HG03342 (cell line): Measurements from ENCODE around the gene ULK2.
"Not testable (repeated sequence)": the region's sequence is repeated elsewhere in the genome, so short reads cannot be mapped to it uniquely, and the experiment has no call there.

ENCODE experiments used
- ATAC-seq: cut with Tn5 transposase; IDR thresholded peaks from one replicate; pipeline ENCODE4 v1.9.1; 2021; ENCODE audit warnings: mild to moderate bottlenecking, moderate library complexity; ENCODE audit not compliant: unreplicated experiment

The ULK2 gene

GRCh38 chr17:19769946-19770652, 97.6 kb downstream of the ULK2 start:
- no peak for ATAC-seq

DNA sequence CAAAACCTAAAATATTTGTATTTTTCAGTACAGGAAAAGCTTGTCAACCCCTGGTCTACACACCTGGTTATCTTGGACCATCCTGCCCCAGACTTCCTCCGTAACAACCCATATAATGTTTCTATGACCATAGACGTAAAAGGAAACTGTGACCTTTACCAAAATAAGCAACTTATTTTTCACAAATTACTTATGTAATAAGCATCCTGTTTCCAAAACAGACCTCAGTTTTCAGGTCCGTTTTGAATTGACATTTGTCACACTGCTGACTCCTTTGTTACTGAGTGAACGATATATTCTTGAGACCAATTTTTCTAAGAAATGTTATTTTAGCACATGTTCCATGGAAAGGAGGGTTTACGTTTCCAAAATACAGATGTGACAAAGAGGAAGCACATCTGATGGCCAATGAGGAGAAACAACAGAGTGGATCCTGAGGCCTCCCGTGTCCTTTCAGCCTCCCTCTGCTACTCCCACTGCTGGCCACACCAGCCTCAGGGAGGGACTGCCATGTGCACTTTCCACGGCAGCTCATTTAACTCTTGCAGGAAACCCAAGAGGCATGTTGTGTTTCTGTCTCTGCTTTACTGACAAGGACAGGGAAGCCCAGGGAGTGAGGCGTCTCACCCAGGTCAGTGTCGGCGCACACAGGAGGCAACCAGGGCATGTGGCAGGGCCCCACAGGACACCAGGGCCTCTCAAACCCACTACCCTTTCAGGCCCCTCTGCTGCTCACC, 99.5 kb downstream of the ULK2 start:
- no peak for ATAC-seq

DNA sequence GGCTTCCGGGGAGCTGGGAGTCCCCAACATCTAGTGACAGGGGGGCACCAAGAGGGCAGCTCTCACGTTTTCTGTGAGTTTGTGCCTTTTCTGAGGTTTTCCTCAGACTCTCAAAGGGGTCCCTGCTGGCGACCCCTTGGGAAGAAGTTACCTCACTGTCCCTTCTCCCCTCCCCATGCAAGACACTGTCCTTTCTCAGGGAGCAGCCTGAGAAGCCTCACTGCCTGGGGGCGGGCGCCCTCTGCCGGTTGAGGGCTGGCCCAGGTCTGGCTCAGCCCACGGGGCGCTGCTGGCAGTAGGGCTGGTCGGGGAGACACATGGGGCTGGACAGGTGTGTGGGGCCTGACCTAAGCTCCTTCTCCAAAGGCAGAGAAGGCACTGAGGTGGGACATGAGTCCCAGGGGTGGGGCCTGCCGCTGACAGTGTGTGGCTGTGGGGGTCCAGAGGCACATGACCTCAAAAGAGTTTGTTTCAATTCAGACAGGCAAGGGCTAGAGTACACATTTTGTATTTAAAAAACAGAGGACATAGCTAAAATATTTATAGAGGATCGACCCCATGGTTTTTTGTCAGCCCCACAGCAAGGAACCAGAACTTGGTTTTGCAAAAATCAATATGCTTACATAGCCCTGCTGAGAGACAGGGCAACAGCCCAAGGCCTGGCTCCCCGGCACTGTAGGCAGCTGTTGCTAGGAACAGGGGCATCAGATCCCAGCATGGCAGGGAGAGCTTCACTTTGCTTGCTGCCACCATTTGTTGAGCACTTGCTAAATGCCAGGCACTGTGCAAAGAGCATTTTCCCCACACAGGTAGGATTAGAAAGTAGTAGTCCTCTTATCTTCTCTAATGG, 101.1 kb downstream of the ULK2 start:
- no peak for ATAC-seq

DNA sequence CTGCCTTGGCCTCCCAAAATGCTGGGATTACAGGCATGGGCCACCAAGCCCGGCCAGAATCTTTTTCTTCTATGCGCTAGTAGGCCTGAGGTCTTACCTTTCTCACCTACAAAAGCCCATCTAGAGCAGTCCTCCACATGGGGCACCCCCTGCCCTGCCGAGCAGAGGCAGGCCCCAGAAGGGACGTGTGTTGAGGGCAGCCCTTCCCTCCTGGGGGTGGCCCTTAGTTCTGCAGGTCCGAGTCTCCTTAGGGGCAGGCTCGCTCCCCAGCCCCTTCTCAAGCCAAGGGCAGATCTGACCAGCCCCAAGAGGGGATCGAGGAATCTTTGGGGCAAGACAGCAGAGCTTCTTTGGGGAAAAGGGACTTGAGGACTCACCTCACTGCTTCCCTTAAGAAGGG, 101.7 kb downstream of the ULK2 start:
- ATAC-seq = no peak

GRCh38 chr17:19763991-19764390, 103.7 kb downstream of the ULK2 start:
- not testable (repeated sequence) for ATAC-seq

- ATAC-seq = no peak
These were observed 104.3 kb downstream of the ULK2 start for GRCh38 chr17:19763416-19763815.

- no peak for ATAC-seq
These were observed 105.2 kb downstream of the ULK2 start for GRCh38 chr17:19762515-19762961.

DNA sequence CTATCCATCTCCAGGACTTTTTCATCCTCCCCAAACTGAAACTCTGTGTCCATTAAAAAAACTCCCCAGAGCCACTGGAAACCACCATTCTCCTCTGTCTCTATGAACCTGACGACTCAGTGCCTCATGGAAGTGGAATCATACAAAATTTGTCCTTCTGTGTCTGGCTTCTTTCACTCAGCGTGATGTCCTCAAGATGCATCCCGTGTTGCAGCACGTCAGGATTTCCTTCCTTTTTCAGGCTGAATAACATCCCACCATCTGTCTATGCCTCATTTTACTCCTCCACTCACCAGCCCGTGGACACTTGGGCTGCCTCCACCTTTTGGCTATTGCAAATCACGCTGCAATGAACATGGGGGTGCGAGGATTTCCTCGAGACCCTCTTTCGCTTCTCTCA, 107.0 kb downstream of the ULK2 start:
- no peak for ATAC-seq

DNA sequence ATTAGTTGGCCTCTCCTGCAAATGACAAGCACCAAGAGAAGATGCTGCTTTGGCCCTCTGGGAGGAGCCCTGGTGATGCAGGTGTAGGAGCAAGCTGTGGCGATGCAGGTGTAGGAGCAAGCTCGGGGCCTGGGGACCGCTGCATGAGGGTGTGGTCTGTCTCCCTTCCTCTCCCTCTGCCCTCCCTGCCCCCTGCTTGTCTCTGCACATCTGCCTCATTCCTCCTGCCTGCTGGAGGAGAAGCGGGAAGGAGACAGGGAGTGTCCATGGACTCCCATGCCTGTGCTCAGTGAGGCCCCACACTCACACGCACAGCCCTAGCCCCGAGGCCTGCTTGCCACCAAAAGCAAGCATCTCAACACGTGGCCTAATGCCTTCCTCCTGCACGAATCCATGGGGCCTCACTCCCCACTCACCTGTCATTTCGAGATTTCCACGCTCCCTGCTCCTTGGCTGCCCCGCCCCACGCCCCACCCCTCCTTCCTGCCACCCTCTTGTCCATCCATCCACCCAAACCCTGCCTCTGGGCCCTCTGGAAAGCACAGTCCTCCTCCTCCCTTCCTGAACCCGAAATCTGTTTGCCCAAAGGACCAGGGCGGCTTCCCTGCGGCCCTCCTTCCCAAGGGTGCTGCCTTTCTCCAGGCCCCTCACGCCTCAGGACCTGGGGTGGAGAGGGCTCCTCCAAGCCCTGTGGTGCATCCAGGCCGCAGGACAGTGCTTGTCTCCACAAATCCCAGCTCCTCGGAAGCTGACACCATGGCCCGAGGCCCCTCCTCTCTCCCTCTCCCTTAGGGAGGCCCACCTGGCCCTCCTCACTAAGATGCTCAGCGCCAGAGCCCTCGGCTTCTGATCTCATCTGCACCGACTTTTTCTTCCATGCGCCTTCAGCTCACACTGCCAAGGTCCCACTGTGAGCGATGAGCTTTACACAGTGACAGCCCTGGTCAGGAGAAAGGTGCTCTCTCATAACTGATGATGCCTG, 107.9 kb downstream of the ULK2 start:
- no peak for ATAC-seq

DNA sequence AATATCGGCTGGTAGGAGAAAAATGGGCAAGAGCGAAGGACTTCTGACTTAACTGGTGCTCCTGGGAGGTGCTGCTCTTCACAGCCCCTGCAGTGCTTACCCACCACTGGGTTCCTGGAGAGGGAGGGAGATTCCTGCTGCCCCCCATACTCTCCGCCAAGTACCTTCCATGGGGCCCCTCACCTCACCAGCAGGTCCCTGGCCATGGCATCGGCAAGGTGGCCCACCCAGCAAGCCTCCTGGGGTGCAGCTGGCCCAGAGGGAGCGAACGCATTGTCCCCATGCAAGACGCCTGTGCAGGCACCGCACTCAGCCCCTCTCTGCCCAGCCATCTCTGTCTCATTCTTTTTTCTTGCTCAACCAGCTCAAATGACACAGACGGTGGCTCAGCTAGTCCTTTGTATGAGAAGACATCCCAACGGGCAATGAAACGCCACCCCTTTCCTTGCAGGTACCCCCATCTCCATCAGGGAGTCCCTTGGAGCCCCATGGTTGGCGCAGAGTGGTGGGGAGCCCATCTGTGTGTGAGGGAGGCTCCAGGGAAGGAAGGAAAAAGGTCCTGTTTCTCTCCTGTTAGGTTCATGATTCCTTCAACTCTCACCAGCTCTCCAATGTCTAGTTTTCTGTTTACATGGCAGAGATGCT, 110.1 kb downstream of the ULK2 start:
- ATAC-seq = no peak

DNA sequence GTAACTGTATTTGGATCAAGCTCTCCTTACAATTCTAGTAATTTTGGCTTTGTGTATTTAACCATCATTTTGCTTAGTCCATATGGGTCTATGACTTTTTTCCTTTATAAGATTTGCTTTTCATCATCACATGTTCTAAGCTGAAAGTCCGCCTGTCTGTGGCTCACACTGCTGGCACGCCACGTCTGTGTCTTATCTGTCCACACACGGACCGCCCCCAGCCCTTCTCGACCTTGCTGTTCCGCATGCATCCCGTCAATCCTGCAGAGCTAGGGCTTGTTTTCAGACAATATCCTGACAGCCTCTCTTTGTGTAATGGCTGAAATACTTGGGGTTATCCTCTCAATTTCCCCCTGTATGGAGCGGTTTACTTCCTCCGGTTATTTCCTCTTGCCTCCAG, 111.2 kb downstream of the ULK2 start:
- ATAC-seq = no peak

DNA sequence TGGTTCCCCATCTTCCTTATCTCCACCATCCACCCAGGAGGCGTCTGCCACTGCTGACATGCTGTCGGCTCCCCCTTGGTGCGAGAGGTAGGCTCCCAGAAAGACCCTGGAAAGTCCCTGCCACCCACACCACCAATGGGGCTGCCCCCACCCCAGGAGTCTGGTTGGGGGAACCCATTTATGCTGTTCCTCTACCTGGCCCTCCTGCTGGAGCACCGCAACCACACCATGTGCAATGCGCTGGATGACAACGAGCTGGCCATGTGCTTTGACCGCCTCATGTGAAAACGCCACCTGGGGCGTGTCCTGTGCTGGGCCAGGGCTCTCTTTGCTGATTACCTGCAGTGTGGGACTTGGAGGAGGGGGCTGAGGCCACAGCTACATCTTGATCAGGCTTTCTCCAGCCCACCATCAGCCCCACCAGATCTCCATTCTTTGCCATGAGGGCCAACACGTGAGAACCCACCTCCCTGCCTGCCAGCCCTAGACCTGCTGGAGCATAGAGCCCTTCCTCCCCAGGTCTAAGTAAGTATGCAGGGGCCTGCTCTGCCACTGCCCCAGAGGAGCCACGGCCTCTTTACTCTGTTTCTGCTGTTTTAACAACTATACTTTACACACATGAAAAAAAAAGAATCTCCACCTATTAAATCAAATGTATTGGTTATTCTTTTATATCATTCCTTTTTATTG, 111.8 kb downstream of the ULK2 start:
- no peak for ATAC-seq

- ATAC-seq = no peak
These were observed 112.3 kb downstream of the ULK2 start for GRCh38 chr17:19755392-19755791.

GRCh38 chr17:19753661-19754463, 113.9 kb downstream of the ULK2 start:
- ATAC-seq = no peak

DNA sequence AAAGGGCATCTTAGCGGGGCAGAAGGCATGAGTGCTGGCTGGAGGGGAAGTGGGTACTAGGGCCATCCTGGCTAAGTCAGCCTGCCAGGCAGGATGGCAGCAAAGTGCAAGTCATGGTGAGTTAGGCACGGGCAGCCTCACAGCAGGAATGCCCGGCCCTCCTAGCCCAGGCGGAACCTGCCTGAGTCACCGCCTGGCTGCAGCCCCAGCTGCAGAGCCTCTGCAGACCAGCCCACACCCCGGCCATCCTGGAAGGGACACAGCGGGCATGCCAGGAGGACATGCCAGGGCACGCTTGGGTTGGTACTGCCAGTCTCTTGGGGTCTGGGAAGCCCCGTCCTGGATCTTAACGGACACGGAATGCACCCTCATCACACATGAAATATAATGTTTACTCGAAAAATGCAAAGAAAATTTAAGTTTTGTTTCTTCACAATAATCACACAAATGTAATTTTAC, 114.7 kb downstream of the ULK2 start:
- no peak for ATAC-seq

- no peak for ATAC-seq
These were observed 115.3 kb downstream of the ULK2 start for GRCh38 chr17:19752216-19753050.

DNA sequence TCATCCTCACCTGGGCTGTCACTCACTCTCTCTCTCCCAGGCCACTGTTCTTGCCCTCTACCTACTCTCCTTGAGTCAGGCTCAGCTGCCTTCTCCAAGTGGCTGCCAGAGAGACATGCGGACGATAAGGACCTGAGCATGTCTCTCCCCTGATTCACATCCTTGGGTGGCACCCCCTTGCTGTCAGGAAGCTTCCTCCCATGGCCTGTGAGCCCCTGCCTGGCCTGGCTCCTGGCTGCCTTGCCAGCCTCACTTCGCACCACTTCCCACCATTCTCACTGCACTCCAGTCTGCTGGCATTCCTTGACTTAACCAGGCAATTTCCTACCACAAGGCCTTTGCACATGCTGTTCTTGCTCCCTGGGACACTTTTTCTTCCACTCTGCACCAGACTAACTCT, 116.9 kb downstream of the ULK2 start:
- no peak for ATAC-seq
